ENCODE measurements around the gene ACOXL.

DNA sequence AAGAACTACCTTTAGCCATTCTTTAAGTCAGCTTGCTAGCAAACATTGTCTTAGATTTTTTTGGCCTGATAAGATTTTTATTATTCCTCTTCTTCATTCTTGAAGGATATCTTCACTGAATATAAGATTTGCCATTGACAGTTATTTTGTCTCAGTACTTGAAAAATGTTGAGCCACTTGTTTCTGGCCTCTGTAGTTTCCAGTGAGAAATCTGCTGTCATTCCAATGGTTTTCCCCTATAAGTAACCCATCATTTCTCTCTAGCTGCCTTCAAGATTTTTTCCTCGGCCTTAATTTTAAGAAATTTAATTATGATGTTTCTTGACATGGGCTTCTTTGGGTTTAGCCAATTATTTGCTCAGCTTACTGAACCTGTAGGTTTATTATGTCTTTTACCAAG lies 32.6 kb downstream of the ACOXL start:
- TF ChIP-seq, protein P1, sequence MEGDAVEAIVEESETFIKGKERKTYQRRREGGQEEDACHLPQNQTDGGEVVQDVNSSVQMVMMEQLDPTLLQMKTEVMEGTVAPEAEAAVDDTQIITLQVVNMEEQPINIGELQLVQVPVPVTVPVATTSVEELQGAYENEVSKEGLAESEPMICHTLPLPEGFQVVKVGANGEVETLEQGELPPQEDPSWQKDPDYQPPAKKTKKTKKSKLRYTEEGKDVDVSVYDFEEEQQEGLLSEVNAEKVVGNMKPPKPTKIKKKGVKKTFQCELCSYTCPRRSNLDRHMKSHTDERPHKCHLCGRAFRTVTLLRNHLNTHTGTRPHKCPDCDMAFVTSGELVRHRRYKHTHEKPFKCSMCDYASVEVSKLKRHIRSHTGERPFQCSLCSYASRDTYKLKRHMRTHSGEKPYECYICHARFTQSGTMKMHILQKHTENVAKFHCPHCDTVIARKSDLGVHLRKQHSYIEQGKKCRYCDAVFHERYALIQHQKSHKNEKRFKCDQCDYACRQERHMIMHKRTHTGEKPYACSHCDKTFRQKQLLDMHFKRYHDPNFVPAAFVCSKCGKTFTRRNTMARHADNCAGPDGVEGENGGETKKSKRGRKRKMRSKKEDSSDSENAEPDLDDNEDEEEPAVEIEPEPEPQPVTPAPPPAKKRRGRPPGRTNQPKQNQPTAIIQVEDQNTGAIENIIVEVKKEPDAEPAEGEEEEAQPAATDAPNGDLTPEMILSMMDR (IDR thresholded peaks at IDR 0.05): no peak
- no peak for TF ChIP-seq POLR2A (IDR thresholded peaks at IDR 0.05)
